ENCODE measurements around the gene HOXD10. TPM values are rescaled to one million over a fixed set of nuclear protein-coding genes. Genes with fewer than 3 reads are reported as not detected.
A peak's percentile ranks its signal among the peaks of the same experiment; 100 is the strongest.

HOXD10 gene
- total and polyA plus RNA-seq, 2 of the 13 experiments (the other 11 are each of a cell fraction or from before 2014, with no cell fraction given) = not detected

DNA sequence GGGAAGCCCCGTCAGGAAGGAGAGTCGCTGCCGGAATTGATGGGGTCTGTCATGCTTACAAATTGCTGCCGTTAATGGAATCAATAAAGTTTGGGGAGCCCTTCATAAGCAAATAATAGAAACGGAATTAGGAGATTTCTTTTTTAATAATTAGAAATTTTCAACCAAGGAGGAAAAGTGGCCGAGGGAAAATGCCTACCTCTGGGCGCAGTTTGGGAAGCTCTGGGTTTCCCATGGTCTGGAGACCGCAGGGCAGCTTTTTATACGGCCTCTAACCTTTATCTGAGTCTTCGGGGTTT, 34.1 kb upstream of the HOXD10 start:
- H3K9ac ChIP-seq (ENCODE audit: insufficient read depth, low read depth, low read length) = no peak overlapping the region
- peaks cover 7 to 76% of the 10 kb centered on the region in 2 experiments; a peak in 4 of 5 replicates for H3K27me3 ChIP-seq (ENCODE audit: control insufficient read depth in 1 of 2, insufficient read depth in 2 of 2, low read length in 2 of 2)
- no peak overlapping the region for H3K4me2 ChIP-seq (ENCODE audit: low read depth, low read length)
- H3K36me3 ChIP-seq (replicated peaks in 1 of 2; ENCODE audit: control insufficient read depth in 1 of 2, insufficient read depth in 2 of 2, low read length in 2 of 2) = no peaks in the 10 kb centered on the region
- H2AFZ ChIP-seq (ENCODE audit: low read length) = no peak overlapping the region
- in situ Hi-C loops (cut with HindIII; ENCODE audit: extremely low pct_ligation_motif_present, low pct_unique_long_range_greater_than_20kb) (no loop called here), intact Hi-C loops (cut with micrococcal nuclease; ENCODE audit: unreplicated experiment) (no loop called here)
- H4K20me1 ChIP-seq (ENCODE audit: insufficient read depth, low read length) = no peaks in the 10 kb centered on the region
- POLR2A ChIA-PET = no interaction called here
- H3K9me3 ChIP-seq (ENCODE audit: low read length) = no peaks in the 10 kb centered on the region
- no peaks in the 10 kb centered on the region for H3K79me2 ChIP-seq (ENCODE audit: insufficient read depth, low read length)
- peaks cover 13% of the 10 kb centered on the region for H3K4me1 ChIP-seq (ENCODE audit: insufficient read depth, low read length)
- no peak overlapping the region for H3K27ac ChIP-seq (ENCODE audit: extremely low read length, insufficient read depth, low read length)
- H3K4me3 ChIP-seq (replicated peaks in 1 of 3; ENCODE audit: insufficient read depth in 1 of 3, low read depth in 2 of 3, low read length in 3 of 3) = no peak overlapping the region
- no peak for TF ChIP-seq CBX1 (IDR thresholded peaks at IDR 0.05; ENCODE audit: low read depth)
- TF ChIP-seq, protein P1, sequence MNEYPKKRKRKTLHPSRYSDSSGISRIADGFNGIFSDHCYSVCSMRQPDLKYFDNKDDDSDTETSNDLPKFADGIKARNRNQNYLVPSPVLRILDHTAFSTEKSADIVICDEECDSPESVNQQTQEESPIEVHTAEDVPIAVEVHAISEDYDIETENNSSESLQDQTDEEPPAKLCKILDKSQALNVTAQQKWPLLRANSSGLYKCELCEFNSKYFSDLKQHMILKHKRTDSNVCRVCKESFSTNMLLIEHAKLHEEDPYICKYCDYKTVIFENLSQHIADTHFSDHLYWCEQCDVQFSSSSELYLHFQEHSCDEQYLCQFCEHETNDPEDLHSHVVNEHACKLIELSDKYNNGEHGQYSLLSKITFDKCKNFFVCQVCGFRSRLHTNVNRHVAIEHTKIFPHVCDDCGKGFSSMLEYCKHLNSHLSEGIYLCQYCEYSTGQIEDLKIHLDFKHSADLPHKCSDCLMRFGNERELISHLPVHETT (CRISPR knock-in tag; conservative IDR thresholded peaks at IDR 0.05) = no peak
- ATAC-seq (no peak), DNase-seq (ENCODE audit: low spot score) (no peak), FAIRE-seq (no peak)
- 62% methylated on average over 10 of the region's 10 CpGs for WGBS (ENCODE audit: low lambda C conversion rate)
- no TSS peak for BruUV-seq (replicated peaks)
- CTCF ChIA-PET (ENCODE audit: low intra/inter-chr PET ratio, low total read pairs) = no interaction called here

DNA sequence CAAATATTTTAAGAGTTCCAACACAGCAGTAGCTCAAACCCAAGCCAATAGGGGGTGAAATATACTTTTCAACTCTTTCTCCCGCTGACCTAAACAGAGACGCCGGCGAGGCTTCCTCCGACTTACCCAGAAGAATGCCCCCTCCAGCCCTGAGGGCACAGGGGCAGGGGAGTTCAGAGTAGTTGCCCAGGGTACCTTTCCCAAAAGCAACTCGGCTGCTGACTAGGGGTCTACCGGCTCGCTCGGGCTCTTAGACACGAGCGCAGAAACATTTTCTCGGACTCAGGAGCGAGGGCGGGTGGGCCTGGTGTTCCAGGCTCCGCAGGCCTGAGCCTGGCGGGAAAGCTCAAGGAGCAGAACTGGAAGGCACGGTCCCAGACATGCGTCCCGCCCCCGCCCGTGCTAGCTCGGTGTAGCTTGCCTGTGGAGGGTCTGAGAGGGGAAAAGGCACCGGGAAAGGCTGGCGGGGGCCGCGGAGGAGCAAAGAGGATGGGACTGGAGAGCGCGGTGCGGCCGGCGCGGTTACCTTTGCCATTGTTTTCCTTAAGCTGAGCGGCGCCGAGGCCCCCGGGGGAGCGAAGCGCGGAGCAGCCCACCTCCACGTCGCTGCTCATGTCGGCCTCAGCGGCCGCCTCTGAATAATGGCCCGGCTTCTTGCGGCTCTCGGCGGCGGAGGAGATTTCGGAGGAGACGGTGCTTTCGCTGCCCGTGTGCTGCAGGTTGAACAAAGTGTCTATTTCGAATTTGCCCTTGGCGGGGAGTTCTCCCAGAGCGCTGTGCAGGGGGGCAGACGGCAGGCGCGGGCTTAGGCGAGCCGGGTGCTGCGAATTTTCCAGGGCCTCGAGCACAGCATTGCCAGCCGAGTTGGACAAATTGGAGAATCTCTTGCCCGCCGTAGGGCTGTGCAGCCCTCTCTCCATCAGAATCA, 33.5 kb upstream of the HOXD10 start:
- 36% methylated on average over 59 of the region's 66 CpGs for WGBS (ENCODE audit: low lambda C conversion rate)
- Histone ChIP-seq H3K27me3 (ENCODE audit: control insufficient read depth in 1 of 2, insufficient read depth in 2 of 2, low read length in 2 of 2) (peaks cover 7 to 82% of the 10 kb centered on the region in 2 experiments; a peak in 4 of 5 replicates), H2AFZ (ENCODE audit: low read length) (no peak overlapping the region), H3K4me3 (replicated peaks in 1 of 3; ENCODE audit: insufficient read depth in 1 of 3, low read depth in 2 of 3, low read length in 3 of 3) (peak overlapping the region in 1 of 3 experiments; percentile 31; a peak in 1 of 6 replicates), H3K27ac (ENCODE audit: extremely low read length, insufficient read depth, low read length) (no peak overlapping the region), H3K36me3 (replicated peaks in 1 of 2; ENCODE audit: control insufficient read depth in 1 of 2, insufficient read depth in 2 of 2, low read length in 2 of 2) (no peaks in the 10 kb centered on the region), H3K9ac (ENCODE audit: insufficient read depth, low read depth, low read length) (no peak overlapping the region), H3K4me2 (ENCODE audit: low read depth, low read length) (peak overlapping the region; percentile 46), H3K4me1 (ENCODE audit: insufficient read depth, low read length) (peaks cover 19% of the 10 kb centered on the region), H3K9me3 (ENCODE audit: low read length) (no peaks in the 10 kb centered on the region), H3K79me2 (ENCODE audit: insufficient read depth, low read length) (no peaks in the 10 kb centered on the region), H4K20me1 (ENCODE audit: insufficient read depth, low read length) (no peaks in the 10 kb centered on the region)
- no TSS peak for BruUV-seq (replicated peaks)
- ChIA-PET POLR2A (no interaction called here), CTCF (ENCODE audit: low intra/inter-chr PET ratio, low total read pairs) (no interaction called here)
- DNase-seq (ENCODE audit: low spot score) (no peak), FAIRE-seq (no peak), ATAC-seq (no peak)
- 0 out of 2 replicates have a peak, but pooled peaks have one; percentile 29 for TF ChIP-seq EEA1 (CRISPR knock-in tag; IDR thresholded peaks at IDR 0.05; ENCODE audit: borderline replicate concordance)
- TF ChIP-seq, protein P2, sequence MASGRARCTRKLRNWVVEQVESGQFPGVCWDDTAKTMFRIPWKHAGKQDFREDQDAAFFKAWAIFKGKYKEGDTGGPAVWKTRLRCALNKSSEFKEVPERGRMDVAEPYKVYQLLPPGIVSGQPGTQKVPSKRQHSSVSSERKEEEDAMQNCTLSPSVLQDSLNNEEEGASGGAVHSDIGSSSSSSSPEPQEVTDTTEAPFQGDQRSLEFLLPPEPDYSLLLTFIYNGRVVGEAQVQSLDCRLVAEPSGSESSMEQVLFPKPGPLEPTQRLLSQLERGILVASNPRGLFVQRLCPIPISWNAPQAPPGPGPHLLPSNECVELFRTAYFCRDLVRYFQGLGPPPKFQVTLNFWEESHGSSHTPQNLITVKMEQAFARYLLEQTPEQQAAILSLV (CRISPR knock-in tag; IDR thresholded peaks at IDR 0.05; ENCODE audit: borderline replicate concordance) = 0 out of 2 replicates have a peak, but pooled peaks have one; percentile 24
- no peak for TF ChIP-seq ZNF256 (CRISPR knock-in tag; conservative IDR thresholded peaks at IDR 0.05)
- TF ChIP-seq EZH2 (conservative IDR thresholded peaks at IDR 0.05; ENCODE audit: low read depth, low read length) = peak; percentile 7; the same call in 1 of the 2 replicates
- no peak for TF ChIP-seq FOSL2 (CRISPR knock-in tag; IDR thresholded peaks at IDR 0.05)
- peak; percentile 23 for TF ChIP-seq AGO1 (IDR thresholded peaks at IDR 0.05; ENCODE audit: low read depth, low read length, poor library complexity, severe bottlenecking)
- TF ChIP-seq, protein P3, sequence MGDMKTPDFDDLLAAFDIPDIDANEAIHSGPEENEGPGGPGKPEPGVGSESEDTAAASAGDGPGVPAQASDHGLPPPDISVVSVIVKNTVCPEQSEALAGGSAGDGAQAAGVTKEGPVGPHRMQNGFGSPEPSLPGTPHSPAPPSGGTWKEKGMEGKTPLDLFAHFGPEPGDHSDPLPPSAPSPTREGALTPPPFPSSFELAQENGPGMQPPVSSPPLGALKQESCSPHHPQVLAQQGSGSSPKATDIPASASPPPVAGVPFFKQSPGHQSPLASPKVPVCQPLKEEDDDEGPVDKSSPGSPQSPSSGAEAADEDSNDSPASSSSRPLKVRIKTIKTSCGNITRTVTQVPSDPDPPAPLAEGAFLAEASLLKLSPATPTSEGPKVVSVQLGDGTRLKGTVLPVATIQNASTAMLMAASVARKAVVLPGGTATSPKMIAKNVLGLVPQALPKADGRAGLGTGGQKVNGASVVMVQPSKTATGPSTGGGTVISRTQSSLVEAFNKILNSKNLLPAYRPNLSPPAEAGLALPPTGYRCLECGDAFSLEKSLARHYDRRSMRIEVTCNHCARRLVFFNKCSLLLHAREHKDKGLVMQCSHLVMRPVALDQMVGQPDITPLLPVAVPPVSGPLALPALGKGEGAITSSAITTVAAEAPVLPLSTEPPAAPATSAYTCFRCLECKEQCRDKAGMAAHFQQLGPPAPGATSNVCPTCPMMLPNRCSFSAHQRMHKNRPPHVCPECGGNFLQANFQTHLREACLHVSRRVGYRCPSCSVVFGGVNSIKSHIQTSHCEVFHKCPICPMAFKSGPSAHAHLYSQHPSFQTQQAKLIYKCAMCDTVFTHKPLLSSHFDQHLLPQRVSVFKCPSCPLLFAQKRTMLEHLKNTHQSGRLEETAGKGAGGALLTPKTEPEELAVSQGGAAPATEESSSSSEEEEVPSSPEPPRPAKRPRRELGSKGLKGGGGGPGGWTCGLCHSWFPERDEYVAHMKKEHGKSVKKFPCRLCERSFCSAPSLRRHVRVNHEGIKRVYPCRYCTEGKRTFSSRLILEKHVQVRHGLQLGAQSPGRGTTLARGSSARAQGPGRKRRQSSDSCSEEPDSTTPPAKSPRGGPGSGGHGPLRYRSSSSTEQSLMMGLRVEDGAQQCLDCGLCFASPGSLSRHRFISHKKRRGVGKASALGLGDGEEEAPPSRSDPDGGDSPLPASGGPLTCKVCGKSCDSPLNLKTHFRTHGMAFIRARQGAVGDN (CRISPR knock-in tag; IDR thresholded peaks at IDR 0.05) = peak; percentile 23; the same call in 1 of the 2 replicates
- intact Hi-C loops (cut with micrococcal nuclease; ENCODE audit: unreplicated experiment) (no loop called here), in situ Hi-C loops (cut with HindIII; ENCODE audit: extremely low pct_ligation_motif_present, low pct_unique_long_range_greater_than_20kb) (no loop called here)

Data from HepG2 (cell line).